Measurements from ENCODE around the gene OPCML.

GRCh38 chr11:132579136-132579535 is 953.2 kb downstream of the OPCML start:
- TF ChIP-seq EZH2 (IDR thresholded peaks at IDR 0.05; ENCODE audit: low read depth) = no peak
- TF ChIP-seq, protein P1, sequence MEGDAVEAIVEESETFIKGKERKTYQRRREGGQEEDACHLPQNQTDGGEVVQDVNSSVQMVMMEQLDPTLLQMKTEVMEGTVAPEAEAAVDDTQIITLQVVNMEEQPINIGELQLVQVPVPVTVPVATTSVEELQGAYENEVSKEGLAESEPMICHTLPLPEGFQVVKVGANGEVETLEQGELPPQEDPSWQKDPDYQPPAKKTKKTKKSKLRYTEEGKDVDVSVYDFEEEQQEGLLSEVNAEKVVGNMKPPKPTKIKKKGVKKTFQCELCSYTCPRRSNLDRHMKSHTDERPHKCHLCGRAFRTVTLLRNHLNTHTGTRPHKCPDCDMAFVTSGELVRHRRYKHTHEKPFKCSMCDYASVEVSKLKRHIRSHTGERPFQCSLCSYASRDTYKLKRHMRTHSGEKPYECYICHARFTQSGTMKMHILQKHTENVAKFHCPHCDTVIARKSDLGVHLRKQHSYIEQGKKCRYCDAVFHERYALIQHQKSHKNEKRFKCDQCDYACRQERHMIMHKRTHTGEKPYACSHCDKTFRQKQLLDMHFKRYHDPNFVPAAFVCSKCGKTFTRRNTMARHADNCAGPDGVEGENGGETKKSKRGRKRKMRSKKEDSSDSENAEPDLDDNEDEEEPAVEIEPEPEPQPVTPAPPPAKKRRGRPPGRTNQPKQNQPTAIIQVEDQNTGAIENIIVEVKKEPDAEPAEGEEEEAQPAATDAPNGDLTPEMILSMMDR (conservative IDR thresholded peaks at IDR 0.05) = no peak

Measured in PC-9 (cell line).